Measurements from ENCODE around the gene NRP1. TPM values are rescaled to one million over a fixed set of nuclear protein-coding genes. Genes with fewer than 3 reads are reported as not detected.

The NRP1 gene
- total and polyA plus RNA-seq, 2 of the 8 experiments (the other 6 are each of a cell fraction or from before 2014, with no cell fraction given): 1.2 to 2.1 TPM

DNA sequence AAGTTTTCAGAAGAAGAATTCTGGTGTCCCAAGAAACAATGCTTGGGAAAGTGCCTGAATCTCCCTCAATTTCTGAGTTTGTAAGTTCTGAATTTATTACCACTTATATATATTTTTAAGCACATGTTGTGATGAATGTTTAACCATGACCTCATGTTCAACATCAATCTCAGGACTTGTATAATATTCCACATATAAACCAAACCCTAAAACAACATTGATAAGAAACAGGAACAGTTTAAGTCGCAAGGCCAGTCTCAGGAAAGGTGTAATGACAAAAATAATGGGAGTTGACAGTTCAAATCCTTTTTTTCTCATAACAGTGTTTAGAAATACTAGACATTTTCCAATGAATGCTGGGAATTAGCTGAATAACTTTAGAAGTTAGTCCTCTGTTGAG, 22.8 kb downstream of the NRP1 start:
- H2BK12ac ChIP-seq (ENCODE audit: low read depth, low read length): no peak overlapping the region
- H2BK20ac ChIP-seq (ENCODE audit: low read length): no peak overlapping the region
- no peak overlapping the region for H3K56ac ChIP-seq (replicated peaks; ENCODE audit: insufficient read length, low read depth, low read length)
- H3K23me2 ChIP-seq (ENCODE audit: low read depth, low read length): no peaks in the 10 kb centered on the region
- no peaks in the 10 kb centered on the region; a peak in 1 of 7 replicates for H3K4me1 ChIP-seq (replicated peaks in 1 of 4; ENCODE audit: control insufficient read depth in 3 of 4, insufficient read depth in 4 of 4, low read length in 3 of 4)
- no peak overlapping the region for H3K9ac ChIP-seq (replicated peaks in 1 of 4; ENCODE audit: extremely low read depth in 1 of 4, low read depth in 3 of 4, low read length in 3 of 4)
- no peak for DNase-seq (ENCODE audit: low read depth in 1 of 2, low spot score in 2 of 2)
- no peak overlapping the region for H2BK120ac ChIP-seq (replicated peaks; ENCODE audit: low read depth, low read length)
- H3K4me2 ChIP-seq (ENCODE audit: insufficient read depth in 1 of 2, low read depth in 2 of 2, low read length in 2 of 2): no peak overlapping the region
- no peak overlapping the region for H2BK15ac ChIP-seq (ENCODE audit: low read length)
- FAIRE-seq: no peak
- 82% methylated on average over 1 of the region's 1 CpG; no CpG with 5 or more reads in 1 of the 2 experiments for WGBS, 2 experiments (ENCODE audit: extremely low coverage in 1 of 2, insufficient coverage in 1 of 2, insufficient read length in 1 of 2, insufficient replicate concordance in 2 of 2, low coverage in 1 of 2, low lambda C conversion rate in 2 of 2, missing lambda C conversion rate in 1 of 2)
- no peak overlapping the region for H2AK5ac ChIP-seq (ENCODE audit: low read depth, low read length)
- H4K20me1 ChIP-seq (replicated peaks in 1 of 2; ENCODE audit: control insufficient read depth in 1 of 2, insufficient read depth in 2 of 2, low read length in 2 of 2): no peaks in the 10 kb centered on the region
- H3K23ac ChIP-seq (ENCODE audit: insufficient read length): no peak overlapping the region
- no peaks in the 10 kb centered on the region for H3K27me3 ChIP-seq (replicated peaks in 1 of 4; ENCODE audit: control insufficient read depth in 3 of 4, extremely low read depth in 1 of 4, insufficient read depth in 3 of 4, low read length in 3 of 4)
- no peak overlapping the region for H4K5ac ChIP-seq (ENCODE audit: insufficient read length, low read depth, low read length)
- no peak overlapping the region for H3K27ac ChIP-seq (ENCODE audit: low read depth, low read length)
- ChIA-PET CTCF (ENCODE audit: partially characterized antibody) (interaction anchor here (1.3 to 3.0 kb wide), 2 partner anchors 16 to 21 kb away, joined by 4 to 10 read pairs; no protein-coding TSS in a partner anchor), POLR2A (ENCODE audit: partially characterized antibody) (no interaction called here)
- no peak overlapping the region for H3K18ac ChIP-seq (ENCODE audit: extremely low read depth, low read length)
- H3K4ac ChIP-seq (replicated peaks; ENCODE audit: insufficient read length, low read depth, low read length): no peak overlapping the region
- no peaks in the 10 kb centered on the region for H3K79me2 ChIP-seq (ENCODE audit: control insufficient read depth in 1 of 2, insufficient read depth in 2 of 2, low read length in 2 of 2)
- no peaks in the 10 kb centered on the region for H3K36me3 ChIP-seq (ENCODE audit: control insufficient read depth in 2 of 4, insufficient read depth in 4 of 4, low read length in 3 of 4)
- H3K79me1 ChIP-seq (ENCODE audit: low read depth, low read length): no peaks in the 10 kb centered on the region
- H4K8ac ChIP-seq (ENCODE audit: extremely low read depth, insufficient read depth, low read length): no peak overlapping the region
- H2BK5ac ChIP-seq (ENCODE audit: low read depth, low read length): no peak overlapping the region
- no peak overlapping the region for H4K91ac ChIP-seq (replicated peaks; ENCODE audit: insufficient read length, low read length)
- no peak overlapping the region for H3K4me3 ChIP-seq (ENCODE audit: extremely low read depth in 1 of 4, insufficient read depth in 2 of 4, low read depth in 3 of 4, low read length in 4 of 4)
- no peak overlapping the region for H2AFZ ChIP-seq (ENCODE audit: low read length)
- no peaks in the 10 kb centered on the region for H3K9me3 ChIP-seq (ENCODE audit: insufficient read depth in 2 of 2, low read depth in 1 of 2, low read length in 1 of 2)
- no peak overlapping the region for H3K14ac ChIP-seq (ENCODE audit: insufficient read length)
- no peak for TF ChIP-seq HDAC6 (IDR thresholded peaks at IDR 0.05; ENCODE audit: low read depth, low read length)
- TF ChIP-seq SIRT6 (IDR thresholded peaks at IDR 0.05; ENCODE audit: low read length): no peak
- TF ChIP-seq, protein P1, sequence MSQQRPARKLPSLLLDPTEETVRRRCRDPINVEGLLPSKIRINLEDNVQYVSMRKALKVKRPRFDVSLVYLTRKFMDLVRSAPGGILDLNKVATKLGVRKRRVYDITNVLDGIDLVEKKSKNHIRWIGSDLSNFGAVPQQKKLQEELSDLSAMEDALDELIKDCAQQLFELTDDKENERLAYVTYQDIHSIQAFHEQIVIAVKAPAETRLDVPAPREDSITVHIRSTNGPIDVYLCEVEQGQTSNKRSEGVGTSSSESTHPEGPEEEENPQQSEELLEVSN (IDR thresholded peaks at IDR 0.05): no peak
- TF ChIP-seq RNF2 (IDR thresholded peaks at IDR 0.05; ENCODE audit: borderline replicate concordance, low read depth, low read length, missing control alignments, poor library complexity, severe bottlenecking): no peak
- no peak for TF ChIP-seq CHD2 (IDR thresholded peaks at IDR 0.05; ENCODE audit: low read length)
- no peak for TF ChIP-seq CREB1 (IDR thresholded peaks at IDR 0.05)
- no peak for TF ChIP-seq TBP (IDR thresholded peaks at IDR 0.05; ENCODE audit: low read depth, low read length)
- TF ChIP-seq CBX5 (IDR thresholded peaks at IDR 0.05; ENCODE audit: low read depth, low read length): no peak
- no peak for TF ChIP-seq RBBP5 (IDR thresholded peaks at IDR 0.05; ENCODE audit: borderline replicate concordance, low read depth, low read length)
- no peak for TF ChIP-seq GABPA (IDR thresholded peaks at IDR 0.05; ENCODE audit: borderline replicate concordance, insufficient read depth, low read length)
- TF ChIP-seq ATF3 (IDR thresholded peaks at IDR 0.05; ENCODE audit: insufficient read depth, low read depth, low read length): no peak
- TF ChIP-seq SIN3A (conservative IDR thresholded peaks at IDR 0.05 in 1 of 2, IDR thresholded peaks at IDR 0.05 in 1 of 2; ENCODE audit: low read depth in 1 of 2, low read length in 2 of 2): no peak
- TF ChIP-seq POLR2AphosphoS5 (IDR thresholded peaks at IDR 0.05; ENCODE audit: low read depth, low read length): no peak
